GM12878 (cell line): ENCODE measurements around the gene XPC. TPM values are rescaled to one million over a fixed set of nuclear protein-coding genes. Genes with fewer than 3 reads are reported as not detected.

Experiments
- ATAC-seq: fragments of 200-7000 bp; cut with Tn5 transposase; 3 replicates; pipeline ENCODE4 v1.9.1; 2020; ENCODE audit warnings: mild to moderate bottlenecking, moderate library complexity
- BruUV-seq: library from RNA; stranded (reverse); fragments of 400-500 nt; replicated peaks from 2 replicates; lab custom pipeline; 2021; lab: Mats Ljungman, UMichigan
- CTCF ChIA-PET: fragments of 300-600 bp; sonication (Branson Sonifier 250); formaldehyde crosslinking; extraction: SDS; loops from one replicate; lab custom pipeline; 2021; ENCODE audit warnings: inconsistent platforms; lab: Yijun Ruan, JAX
- POLR2A ChIA-PET: fragments of 350-600 bp; formaldehyde crosslinking; extraction: SDS; loops from one replicate; lab custom pipeline; 2021; ENCODE audit warnings: inconsistent platforms; lab: Charles Lee
- RAD21 ChIA-PET: fragments of 300-600 bp; sonication (Branson Sonifier 250); formaldehyde crosslinking; loops from one replicate; lab custom pipeline; 2023; ENCODE audit warnings: antibody characterized with exemption; ENCODE audit not compliant: unreplicated experiment; lab: Charles Lee
- SMC1A ChIA-PET: fragments of 300-600 bp; sonication (Branson Sonifier 250); formaldehyde crosslinking; loops from one replicate; lab custom pipeline; 2023; ENCODE audit not compliant: unreplicated experiment, uncharacterized antibody; lab: Charles Lee
- DNase-seq: peaks from one replicate; pipeline ENCODE4 v3.0.0-alpha.2; 2011; ENCODE audit warnings: low read depth, low spot score
- FAIRE-seq: peaks from 3 replicates; lab custom pipeline; 2011; peaks lifted over from hg19 to GRCh38; lab: Jason Lieb, UNC
- H2AFZ ChIP-seq: 2 replicates; pipeline ENCODE4 v1.6.0; 2011; ENCODE audit warnings: low read depth, low read length, control low read depth; ENCODE audit not compliant: control insufficient read depth
- H3K27ac ChIP-seq: 2 replicates; pipeline ENCODE4 v1.5.1; 2011; ENCODE audit warnings: control low read depth; ENCODE audit not compliant: control insufficient read depth, insufficient read depth
- H3K27me3 ChIP-seq, 2 experiments: replicated peaks in 1 of 2; 2 replicates each; pipeline versions ENCODE4 v1.6.0 to v1.6.1; 2011; ENCODE audit warnings: low read length in 1 of 2; ENCODE audit not compliant: control insufficient read depth in 2 of 2, insufficient read depth in 2 of 2
- H3K36me3 ChIP-seq, 2 experiments: 2 replicates each; pipeline ENCODE4 v1.5.1; 2011; ENCODE audit warnings: low read length in 1 of 2; ENCODE audit not compliant: control insufficient read depth in 2 of 2, insufficient read depth in 2 of 2
- H3K4me1 ChIP-seq: 2 replicates; pipeline ENCODE4 v1.6.1; 2011; ENCODE audit warnings: mild to moderate bottlenecking, low read length, moderate library complexity, mixed read lengths; ENCODE audit not compliant: control insufficient read depth, insufficient read depth
- H3K4me2 ChIP-seq: 2 replicates; pipeline ENCODE4 v1.6.0; 2011; ENCODE audit warnings: control low read depth; ENCODE audit not compliant: control insufficient read depth, insufficient read depth
- H3K4me3 ChIP-seq: fragments of 200-600 bp; sonication (generic); 2 replicates; pipeline ENCODE4 v1.5.1; 2016
- H3K79me2 ChIP-seq: 2 replicates; pipeline ENCODE4 v1.6.0; 2011; ENCODE audit warnings: low read length; ENCODE audit not compliant: control insufficient read depth, insufficient read depth
- H3K9ac ChIP-seq: 2 replicates; pipeline ENCODE4 v1.8.0; 2011; ENCODE audit warnings: low read length, control low read depth, mixed read lengths; ENCODE audit not compliant: control insufficient read depth, insufficient read depth
- H3K9me3 ChIP-seq: replicated peaks from 3 replicates; pipeline ENCODE4 v1.5.1; 2011; ENCODE audit warnings: mild to moderate bottlenecking, low read length; ENCODE audit not compliant: control insufficient read depth, insufficient read depth
- H4K20me1 ChIP-seq: 2 replicates; pipeline ENCODE4 v1.6.0; 2011; ENCODE audit not compliant: control insufficient read depth, insufficient read depth
- CREB1 ChIP-seq: IDR thresholded peaks from 2 replicates; pipeline ENCODE4 v1.6.1; 2012; ENCODE audit warnings: low read depth, mild to moderate bottlenecking, inconsistent platforms
- ESRRA ChIP-seq: IDR thresholded peaks from 2 replicates; pipeline ENCODE4 v1.6.1; 2012; ENCODE audit warnings: mild to moderate bottlenecking, low read length, improper control_type of control experiment
- GABPA ChIP-seq: IDR thresholded peaks from 2 replicates; pipeline ENCODE4 v1.6.1; 2014; ENCODE audit warnings: antibody characterized with exemption, low read depth, mild to moderate bottlenecking, inconsistent platforms
- NRF1 ChIP-seq: conservative IDR thresholded peaks from 2 replicates; pipeline ENCODE4 v1.6.1; 2011; ENCODE audit warnings: mild to moderate bottlenecking, low read depth, low read length, improper control_type of control experiment
- RBBP5 ChIP-seq: fragments of 200-600 bp; sonication (generic); conservative IDR thresholded peaks from 2 replicates; pipeline ENCODE4 v1.6.1; 2016
- TAF1 ChIP-seq: IDR thresholded peaks from 2 replicates; pipeline ENCODE4 v1.6.1; 2011; ENCODE audit warnings: mild to moderate bottlenecking, low read depth, low read length, borderline replicate concordance
- TARDBP ChIP-seq: IDR thresholded peaks from 2 replicates; pipeline ENCODE4 v1.6.1; 2016; ENCODE audit warnings: borderline replicate concordance
- WGBS: methylation state at CpG from one replicate; pipeline ENCODE4 v1.1.6; 2016; ENCODE audit warnings: low lambda C conversion rate; ENCODE audit not compliant: insufficient replicate concordance, insufficient coverage; ENCODE audit errors: missing lambda C conversion rate; 5-methylcytosine and 5-hydroxymethylcytosine counted together
- in situ Hi-C: fragments of 300-500 bp; cut with MboI; formaldehyde crosslinking; loops from 9 replicates; pipeline ENCODE4 v1.14.3; 2018; ENCODE audit warnings: mixed read lengths
- intact Hi-C: fragments of 100-400 bp; cut with micrococcal nuclease; formaldehyde crosslinking; loops from one replicate; pipeline ENCODE4 v1.14.2; 2022; ENCODE audit not compliant: unreplicated experiment
- polyA plus RNA-seq, 11 experiments: library from polyadenylated mRNA; depleted of rRNA in 4 of 11; unstranded in 6 of 11; stranded (reverse) in 5 of 11; fragments of >200 nt; fragmentation: Nextera tagmentation in 4 of 11; fragmentation: Illumina TruSeq in 1 of 11; extraction: Ambion mirVana in 4 of 11; extraction: Trizol in 1 of 11; gene quantifications; 1 replicate in 1 of 11; 2 replicates in 10 of 11; pipeline versions ENCODE4 v1.2.1 to v1.2.3, GENCODE V29; 2011 to 2016; ENCODE audit warnings: inconsistent platforms in 2 of 11, missing spikeins in 2 of 11, low read depth in 1 of 11
- total RNA-seq, 4 experiments: library from RNA; depleted of rRNA in 3 of 4; stranded (reverse); fragments of >200 nt in 3 of 4; fragmentation: Illumina TruSeq in 1 of 4; extraction: Trizol in 1 of 4; gene quantifications; 2 replicates each; pipeline versions ENCODE4 v1.2.1 to v1.2.3, GENCODE V29; 2013 to 2021
- TF ChIP-seq, protein P1 (sequence below): IDR thresholded peaks from 2 replicates; pipeline ENCODE4 v1.6.1; 2012; ENCODE audit warnings: mild to moderate bottlenecking, low read depth, low read length
- TF ChIP-seq, protein P2 (sequence below): fragments of 150-350 bp; IDR thresholded peaks from 2 replicates; pipeline ENCODE4 v1.6.1; 2014; ENCODE audit warnings: mild to moderate bottlenecking, low read depth, low read length
- TF ChIP-seq, protein P3 (sequence below): fragments of 450-650 bp; IDR thresholded peaks from 2 replicates; pipeline ENCODE4 v1.6.1; 2017; ENCODE audit warnings: borderline replicate concordance
- TF ChIP-seq, protein P4 (sequence below): IDR thresholded peaks from 2 replicates; pipeline ENCODE4 v1.6.1; 2011; ENCODE audit warnings: low read depth, mild to moderate bottlenecking, low read length, moderate library complexity, borderline replicate concordance; ENCODE audit errors: extremely low read depth
- TF ChIP-seq, protein P5 (sequence below): fragments of 450-650 bp; IDR thresholded peaks from 2 replicates; pipeline ENCODE4 v1.6.1; 2018; ENCODE audit warnings: borderline replicate concordance, mild to moderate bottlenecking; ENCODE audit not compliant: partially characterized antibody

The XPC gene
- total and polyA plus RNA-seq, 10 of the 15 experiments (the other 5 are each of a cell fraction or from before 2014, with no cell fraction given) = 4.0 to 48.3 (median 29.8) TPM

DNA sequence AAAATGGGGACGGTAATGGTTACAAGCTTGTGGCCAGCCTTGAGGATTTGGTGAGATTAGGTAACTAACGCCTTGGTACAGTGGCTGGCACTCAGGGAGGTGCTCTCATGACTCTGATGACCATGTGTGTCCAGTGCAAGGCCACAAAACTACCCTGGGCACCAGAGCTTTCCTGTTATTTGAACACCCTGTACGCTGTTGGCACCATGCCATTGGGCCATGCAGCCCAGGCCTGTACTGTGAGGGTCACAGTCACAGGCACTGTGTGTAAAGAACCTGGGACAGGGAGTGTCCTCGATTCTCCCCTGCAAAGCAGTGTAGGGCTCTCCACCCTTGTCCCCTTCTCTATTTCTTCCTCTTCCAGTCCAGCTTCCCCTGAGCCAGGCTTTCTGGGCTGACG is 47.3 kb downstream of the XPC start (continued):
- TF ChIP-seq, protein P1, sequence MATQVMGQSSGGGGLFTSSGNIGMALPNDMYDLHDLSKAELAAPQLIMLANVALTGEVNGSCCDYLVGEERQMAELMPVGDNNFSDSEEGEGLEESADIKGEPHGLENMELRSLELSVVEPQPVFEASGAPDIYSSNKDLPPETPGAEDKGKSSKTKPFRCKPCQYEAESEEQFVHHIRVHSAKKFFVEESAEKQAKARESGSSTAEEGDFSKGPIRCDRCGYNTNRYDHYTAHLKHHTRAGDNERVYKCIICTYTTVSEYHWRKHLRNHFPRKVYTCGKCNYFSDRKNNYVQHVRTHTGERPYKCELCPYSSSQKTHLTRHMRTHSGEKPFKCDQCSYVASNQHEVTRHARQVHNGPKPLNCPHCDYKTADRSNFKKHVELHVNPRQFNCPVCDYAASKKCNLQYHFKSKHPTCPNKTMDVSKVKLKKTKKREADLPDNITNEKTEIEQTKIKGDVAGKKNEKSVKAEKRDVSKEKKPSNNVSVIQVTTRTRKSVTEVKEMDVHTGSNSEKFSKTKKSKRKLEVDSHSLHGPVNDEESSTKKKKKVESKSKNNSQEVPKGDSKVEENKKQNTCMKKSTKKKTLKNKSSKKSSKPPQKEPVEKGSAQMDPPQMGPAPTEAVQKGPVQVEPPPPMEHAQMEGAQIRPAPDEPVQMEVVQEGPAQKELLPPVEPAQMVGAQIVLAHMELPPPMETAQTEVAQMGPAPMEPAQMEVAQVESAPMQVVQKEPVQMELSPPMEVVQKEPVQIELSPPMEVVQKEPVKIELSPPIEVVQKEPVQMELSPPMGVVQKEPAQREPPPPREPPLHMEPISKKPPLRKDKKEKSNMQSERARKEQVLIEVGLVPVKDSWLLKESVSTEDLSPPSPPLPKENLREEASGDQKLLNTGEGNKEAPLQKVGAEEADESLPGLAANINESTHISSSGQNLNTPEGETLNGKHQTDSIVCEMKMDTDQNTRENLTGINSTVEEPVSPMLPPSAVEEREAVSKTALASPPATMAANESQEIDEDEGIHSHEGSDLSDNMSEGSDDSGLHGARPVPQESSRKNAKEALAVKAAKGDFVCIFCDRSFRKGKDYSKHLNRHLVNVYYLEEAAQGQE = no peak
- TF ChIP-seq, all 136 proteins: peak for 0

DNA sequence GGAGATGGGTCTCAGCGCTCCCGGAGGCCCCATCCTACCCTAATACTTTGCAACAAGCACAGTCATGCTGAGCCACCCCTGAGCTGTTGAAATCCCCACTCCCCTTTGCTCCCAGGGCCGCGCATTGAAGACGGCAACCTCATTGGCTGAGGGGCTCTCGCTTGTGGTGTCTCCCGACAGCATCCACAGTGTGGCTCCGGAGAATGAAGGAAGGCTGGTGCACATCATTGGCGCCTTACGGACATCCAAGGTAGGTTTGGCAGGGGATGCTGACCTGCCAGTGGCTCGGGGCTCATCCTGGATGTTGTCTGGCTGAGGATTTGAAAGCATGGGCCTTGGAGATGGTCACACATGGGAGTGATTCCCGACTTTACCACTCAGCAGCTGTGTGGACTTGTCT is 47.7 kb downstream of the XPC start:
- no TSS peak for BruUV-seq
- 99% methylated on average over 12 of the region's 12 CpGs for WGBS
- TF ChIP-seq RBBP5 = no peak
- TF ChIP-seq, protein P2, sequence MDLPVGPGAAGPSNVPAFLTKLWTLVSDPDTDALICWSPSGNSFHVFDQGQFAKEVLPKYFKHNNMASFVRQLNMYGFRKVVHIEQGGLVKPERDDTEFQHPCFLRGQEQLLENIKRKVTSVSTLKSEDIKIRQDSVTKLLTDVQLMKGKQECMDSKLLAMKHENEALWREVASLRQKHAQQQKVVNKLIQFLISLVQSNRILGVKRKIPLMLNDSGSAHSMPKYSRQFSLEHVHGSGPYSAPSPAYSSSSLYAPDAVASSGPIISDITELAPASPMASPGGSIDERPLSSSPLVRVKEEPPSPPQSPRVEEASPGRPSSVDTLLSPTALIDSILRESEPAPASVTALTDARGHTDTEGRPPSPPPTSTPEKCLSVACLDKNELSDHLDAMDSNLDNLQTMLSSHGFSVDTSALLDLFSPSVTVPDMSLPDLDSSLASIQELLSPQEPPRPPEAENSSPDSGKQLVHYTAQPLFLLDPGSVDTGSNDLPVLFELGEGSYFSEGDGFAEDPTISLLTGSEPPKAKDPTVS = no peak
- TF ChIP-seq CREB1 = no peak
- TF ChIP-seq, protein P3, sequence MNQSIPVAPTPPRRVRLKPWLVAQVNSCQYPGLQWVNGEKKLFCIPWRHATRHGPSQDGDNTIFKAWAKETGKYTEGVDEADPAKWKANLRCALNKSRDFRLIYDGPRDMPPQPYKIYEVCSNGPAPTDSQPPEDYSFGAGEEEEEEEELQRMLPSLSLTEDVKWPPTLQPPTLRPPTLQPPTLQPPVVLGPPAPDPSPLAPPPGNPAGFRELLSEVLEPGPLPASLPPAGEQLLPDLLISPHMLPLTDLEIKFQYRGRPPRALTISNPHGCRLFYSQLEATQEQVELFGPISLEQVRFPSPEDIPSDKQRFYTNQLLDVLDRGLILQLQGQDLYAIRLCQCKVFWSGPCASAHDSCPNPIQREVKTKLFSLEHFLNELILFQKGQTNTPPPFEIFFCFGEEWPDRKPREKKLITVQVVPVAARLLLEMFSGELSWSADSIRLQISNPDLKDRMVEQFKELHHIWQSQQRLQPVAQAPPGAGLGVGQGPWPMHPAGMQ = no peak
- TF ChIP-seq ESRRA = no peak
- no peak for TF ChIP-seq NRF1
- no peak for TF ChIP-seq TARDBP
- TF ChIP-seq TAF1 = no peak
- TF ChIP-seq, protein P4, sequence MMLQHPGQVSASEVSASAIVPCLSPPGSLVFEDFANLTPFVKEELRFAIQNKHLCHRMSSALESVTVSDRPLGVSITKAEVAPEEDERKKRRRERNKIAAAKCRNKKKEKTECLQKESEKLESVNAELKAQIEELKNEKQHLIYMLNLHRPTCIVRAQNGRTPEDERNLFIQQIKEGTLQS = no peak
- TF ChIP-seq, protein P5, sequence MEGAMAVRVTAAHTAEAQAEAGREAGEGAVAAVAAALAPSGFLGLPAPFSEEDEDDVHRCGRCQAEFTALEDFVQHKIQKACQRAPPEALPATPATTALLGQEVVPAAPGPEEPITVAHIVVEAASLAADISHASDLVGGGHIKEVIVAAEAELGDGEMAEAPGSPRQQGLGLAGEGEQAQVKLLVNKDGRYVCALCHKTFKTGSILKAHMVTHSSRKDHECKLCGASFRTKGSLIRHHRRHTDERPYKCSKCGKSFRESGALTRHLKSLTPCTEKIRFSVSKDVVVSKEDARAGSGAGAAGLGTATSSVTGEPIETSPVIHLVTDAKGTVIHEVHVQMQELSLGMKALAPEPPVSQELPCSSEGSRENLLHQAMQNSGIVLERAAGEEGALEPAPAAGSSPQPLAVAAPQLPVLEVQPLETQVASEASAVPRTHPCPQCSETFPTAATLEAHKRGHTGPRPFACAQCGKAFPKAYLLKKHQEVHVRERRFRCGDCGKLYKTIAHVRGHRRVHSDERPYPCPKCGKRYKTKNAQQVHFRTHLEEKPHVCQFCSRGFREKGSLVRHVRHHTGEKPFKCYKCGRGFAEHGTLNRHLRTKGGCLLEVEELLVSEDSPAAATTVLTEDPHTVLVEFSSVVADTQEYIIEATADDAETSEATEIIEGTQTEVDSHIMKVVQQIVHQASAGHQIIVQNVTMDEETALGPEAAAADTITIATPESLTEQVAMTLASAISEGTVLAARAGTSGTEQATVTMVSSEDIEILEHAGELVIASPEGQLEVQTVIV = no peak
- no peak for TF ChIP-seq GABPA

More for the DNA sequence above, 47.7 kb downstream of the XPC start:
- FAIRE-seq (no peak), ATAC-seq (no peak), DNase-seq (no peak)
- POLR2A ChIA-PET = interaction anchor here (0.9 kb wide), 1 partner anchor 12 kb away, joined by 3 read pairs; no protein-coding TSS in a partner anchor
- CTCF ChIA-PET = interaction anchor here (0.6 to 1.4 kb wide), 2 partner anchors 45 to 73 kb away, joined by 4 read pairs; no protein-coding TSS in a partner anchor
- RAD21 ChIA-PET = no interaction called here
- in situ Hi-C loops (no loop called here), intact Hi-C loops (no loop called here)
- H3K79me2 ChIP-seq = peaks cover 25% of the 10 kb centered on the region
- peaks cover 8% of the 10 kb centered on the region for H3K4me1 ChIP-seq
- H3K27me3 ChIP-seq = no peaks in the 10 kb centered on the region
- no peaks in the 10 kb centered on the region for H3K9me3 ChIP-seq
- H3K9ac ChIP-seq = no peak overlapping the region
- H4K20me1 ChIP-seq = no peaks in the 10 kb centered on the region
- H3K4me2 ChIP-seq = no peak overlapping the region
- SMC1A ChIA-PET = no interaction called here
- H3K27ac ChIP-seq = no peak overlapping the region
- no peak overlapping the region for H2AFZ ChIP-seq
- H3K4me3 ChIP-seq = no peak overlapping the region
- H3K36me3 ChIP-seq = peaks cover 27 to 30% of the 10 kb centered on the region in 2 experiments
